HEK293T (cell line): ENCODE measurements around the gene PLCD4.

Source experiments
- ELF4 ChIP-seq: fragments of 450-650 bp; IDR thresholded peaks from 2 replicates; pipeline ENCODE4 v1.6.1; 2017; ENCODE audit warnings: antibody characterized with exemption
- PKNOX1 ChIP-seq: fragments of 450-650 bp; IDR thresholded peaks from 2 replicates; pipeline ENCODE4 v1.6.1; 2016
- TARDBP ChIP-seq: fragments of 450-650 bp; IDR thresholded peaks from 2 replicates; pipeline ENCODE4 v1.6.1; 2016
- ZNF384 ChIP-seq: fragments of 450-650 bp; IDR thresholded peaks from 2 replicates; pipeline ENCODE4 v1.6.1; 2016

- TF ChIP-seq PKNOX1 (no peak), ZNF384 (no peak), TARDBP (no peak), ELF4 (no peak)
Observed at GRCh38 chr2:218648787-218649100, 41.0 kb downstream of the PLCD4 start.
